H1 (cell line): ENCODE data around the gene U2AF1L4. TPM values are rescaled to one million over a fixed set of nuclear protein-coding genes. Genes with fewer than 3 reads are reported as not detected.
A peak's percentile ranks its signal among the peaks of the same experiment; 100 is the strongest.

Experiments used
- CTCF ChIA-PET: fragments of 300-600 bp; sonication (Branson Sonifier 250); formaldehyde crosslinking; loops from one replicate; lab custom pipeline; 2021; ENCODE audit not compliant: partially characterized antibody; lab: Charles Lee
- POLR2A ChIA-PET: fragments of 300-600 bp; sonication (Branson Sonifier 250); formaldehyde crosslinking; loops from one replicate; lab custom pipeline; 2021; ENCODE audit warnings: inconsistent platforms; ENCODE audit not compliant: partially characterized antibody; lab: Charles Lee
- DNase-seq, 2 experiments: peaks; one replicate each; pipeline versions ENCODE4 v3.0.0 to v3.0.0-alpha.2; 2010 to 2022; ENCODE audit warnings: low spot score in 2 of 2, low read depth in 1 of 2, mixed read lengths in 1 of 2
- FAIRE-seq: peaks from 2 replicates; lab custom pipeline; 2011; peaks lifted over from hg19 to GRCh38; lab: Jason Lieb, UNC
- H2AFZ ChIP-seq: 2 replicates; pipeline ENCODE4 v1.8.1; 2012; ENCODE audit warnings: low read length, inconsistent platforms
- H2AK5ac ChIP-seq: 2 replicates; pipeline ENCODE4 v1.6.1; 2013; ENCODE audit warnings: low read depth, low read length
- H2BK120ac ChIP-seq: replicated peaks from 2 replicates; pipeline ENCODE3; 2013; ENCODE audit warnings: low read depth, low read length, inconsistent platforms
- H2BK12ac ChIP-seq: 2 replicates; pipeline ENCODE4 v1.6.1; 2013; ENCODE audit warnings: low read depth, low read length
- H2BK15ac ChIP-seq: 2 replicates; pipeline ENCODE4 v1.6.1; 2013; ENCODE audit warnings: low read length
- H2BK20ac ChIP-seq: 2 replicates; pipeline ENCODE4 v1.6.1; 2013; ENCODE audit warnings: low read length
- H2BK5ac ChIP-seq: 2 replicates; pipeline ENCODE4 v1.6.1; 2013; ENCODE audit warnings: low read depth, low read length
- H3K14ac ChIP-seq: 2 replicates; pipeline ENCODE4 v1.6.1; 2013; ENCODE audit warnings: inconsistent platforms; ENCODE audit not compliant: insufficient read length
- H3K18ac ChIP-seq: 2 replicates; pipeline ENCODE4 v1.6.1; 2013; ENCODE audit warnings: low read length; ENCODE audit errors: extremely low read depth
- H3K23ac ChIP-seq: 2 replicates; pipeline ENCODE4 v1.6.1; 2013; ENCODE audit warnings: inconsistent platforms; ENCODE audit not compliant: insufficient read length
- H3K23me2 ChIP-seq: 2 replicates; pipeline ENCODE4 v1.6.1; 2013; ENCODE audit warnings: low read depth, low read length
- H3K27ac ChIP-seq: 2 replicates; pipeline ENCODE4 v1.6.1; 2011; ENCODE audit warnings: low read depth, low read length, inconsistent platforms
- H3K27me3 ChIP-seq, 4 experiments: replicated peaks in 1 of 4; 1 replicate in 1 of 4; 2 replicates in 3 of 4; pipeline versions ENCODE4 v1.6.1 to v1.8.1; 2011 to 2013; ENCODE audit warnings: low read length in 3 of 4, mild to moderate bottlenecking in 3 of 4, inconsistent platforms in 2 of 4, mixed read lengths in 2 of 4, moderate library complexity in 1 of 4; ENCODE audit not compliant: control insufficient read depth in 3 of 4, insufficient read depth in 3 of 4; ENCODE audit errors: extremely low read depth in 1 of 4
- H3K36me3 ChIP-seq, 4 experiments: 2 replicates each; pipeline versions ENCODE4 v1.6.1 to v1.8.1; 2011 to 2013; ENCODE audit warnings: mild to moderate bottlenecking in 4 of 4, low read length in 3 of 4, moderate library complexity in 2 of 4, control low read depth in 1 of 4, inconsistent platforms in 1 of 4; ENCODE audit not compliant: insufficient read depth in 4 of 4, control insufficient read depth in 2 of 4
- H3K4ac ChIP-seq: replicated peaks from 2 replicates; pipeline ENCODE3; 2013; ENCODE audit warnings: low read length, low read depth, mixed read lengths, inconsistent platforms; ENCODE audit not compliant: insufficient read length
- H3K4me1 ChIP-seq, 4 experiments: replicated peaks in 1 of 4; 1 replicate in 1 of 4; 2 replicates in 3 of 4; pipeline versions ENCODE4 v1.6.1 to v1.8.1; 2011 to 2013; ENCODE audit warnings: low read length in 3 of 4, inconsistent platforms in 2 of 4, mixed read lengths in 1 of 4; ENCODE audit not compliant: insufficient read depth in 4 of 4, control insufficient read depth in 3 of 4
- H3K4me2 ChIP-seq, 2 experiments: 2 replicates each; pipeline versions ENCODE4 v1.6.1 to v1.8.1; 2011 to 2013; ENCODE audit warnings: low read depth in 2 of 2, low read length in 2 of 2, control low read depth in 1 of 2, inconsistent platforms in 1 of 2, mild to moderate bottlenecking in 1 of 2; ENCODE audit not compliant: insufficient read depth in 1 of 2
- H3K4me3 ChIP-seq, 4 experiments: fragments of 200-600, 300-600 bp in 1 of 4; sonication (generic), shearing (Covaris generic), sonication (Bioruptor Twin) in 1 of 4; 2 replicates each; pipeline versions ENCODE4 v1.5.1 to v1.8.1; 2011 to 2016; ENCODE audit warnings: low read length in 4 of 4, low read depth in 3 of 4, control low read depth in 2 of 4, inconsistent platforms in 2 of 4, mild to moderate bottlenecking in 2 of 4, mixed read lengths in 1 of 4, moderate library complexity in 1 of 4; ENCODE audit not compliant: insufficient read depth in 2 of 4; ENCODE audit errors: extremely low read depth in 1 of 4
- H3K56ac ChIP-seq: replicated peaks from 2 replicates; pipeline ENCODE3; 2013; ENCODE audit warnings: low read depth, mild to moderate bottlenecking, mixed read lengths, low read length, inconsistent platforms; ENCODE audit not compliant: insufficient read length
- H3K79me1 ChIP-seq: 2 replicates; pipeline ENCODE4 v1.6.1; 2013; ENCODE audit warnings: low read depth, low read length, control low read depth
- H3K79me2 ChIP-seq, 2 experiments: 2 replicates each; pipeline versions ENCODE4 v1.6.1 to v1.8.1; 2012 to 2013; ENCODE audit warnings: low read length in 2 of 2, mild to moderate bottlenecking in 2 of 2, inconsistent platforms in 1 of 2; ENCODE audit not compliant: insufficient read depth in 2 of 2, control insufficient read depth in 1 of 2
- H3K9ac ChIP-seq, 4 experiments: replicated peaks in 1 of 4; 1 replicate in 1 of 4; 2 replicates in 3 of 4; pipeline versions ENCODE4 v1.6.1 to v1.8.1; 2011 to 2013; ENCODE audit warnings: low read depth in 3 of 4, low read length in 3 of 4, control low read depth in 2 of 4, mild to moderate bottlenecking in 2 of 4, moderate library complexity in 2 of 4, inconsistent platforms in 1 of 4; ENCODE audit errors: extremely low read depth in 1 of 4
- H3K9me3 ChIP-seq, 2 experiments: 2 replicates each; pipeline versions ENCODE4 v1.6.1 to v1.8.1; 2012 to 2013; ENCODE audit warnings: mild to moderate bottlenecking in 2 of 2, moderate library complexity in 2 of 2, control low read depth in 1 of 2, inconsistent platforms in 1 of 2, low read depth in 1 of 2, low read length in 1 of 2, mixed read lengths in 1 of 2; ENCODE audit not compliant: insufficient read depth in 2 of 2
- H4K20me1 ChIP-seq, 2 experiments: replicated peaks in 1 of 2; 2 replicates each; pipeline versions ENCODE3 to v1.8.1; 2011 to 2013; ENCODE audit warnings: inconsistent platforms in 2 of 2, low read length in 2 of 2, mild to moderate bottlenecking in 1 of 2; ENCODE audit not compliant: insufficient read depth in 2 of 2, control insufficient read depth in 1 of 2
- H4K5ac ChIP-seq: 2 replicates; pipeline ENCODE4 v1.6.1; 2013; ENCODE audit warnings: low read length, low read depth, mixed read lengths, inconsistent platforms; ENCODE audit not compliant: insufficient read length
- H4K8ac ChIP-seq: 2 replicates; pipeline ENCODE4 v1.8.0; 2013; ENCODE audit warnings: mild to moderate bottlenecking, moderate library complexity, low read length, inconsistent platforms; ENCODE audit not compliant: insufficient read depth; ENCODE audit errors: extremely low read depth
- H4K91ac ChIP-seq: replicated peaks from 2 replicates; pipeline ENCODE3; 2013; ENCODE audit warnings: low read length, mixed read lengths, inconsistent platforms; ENCODE audit not compliant: insufficient read length
- E2F6 ChIP-seq: IDR thresholded peaks from 2 replicates; pipeline ENCODE4 v1.6.1; 2012; ENCODE audit warnings: inconsistent platforms
- EGR1 ChIP-seq: IDR thresholded peaks from 2 replicates; pipeline ENCODE4 v1.6.1; 2011; ENCODE audit warnings: low read depth, low read length, borderline replicate concordance
- HDAC6 ChIP-seq: IDR thresholded peaks from one replicate; pipeline ENCODE4 v1.7.1; 2012; ENCODE audit warnings: low read depth, mild to moderate bottlenecking, inconsistent platforms, low read length, moderate library complexity
- JUN ChIP-seq: IDR thresholded peaks from 2 replicates; pipeline ENCODE4 v1.6.1; 2011; ENCODE audit warnings: low read depth, mild to moderate bottlenecking, improper control_type of control experiment, low read length
- JUND ChIP-seq: IDR thresholded peaks from 2 replicates; pipeline ENCODE4 v1.6.1; 2011; ENCODE audit warnings: mild to moderate bottlenecking, improper control_type of control experiment, low read length
- KDM5A ChIP-seq: fragments of 200-600 bp; IDR thresholded peaks from 2 replicates; pipeline ENCODE4 v1.7.1; 2012; ENCODE audit warnings: mild to moderate bottlenecking, low read length, inconsistent platforms, mixed read lengths
- MAX ChIP-seq: IDR thresholded peaks from 2 replicates; pipeline ENCODE4 v1.6.1; 2012; ENCODE audit warnings: inconsistent platforms
- POU5F1 ChIP-seq: IDR thresholded peaks from 2 replicates; pipeline ENCODE4 v1.6.1; 2011; ENCODE audit warnings: low read depth, mild to moderate bottlenecking, low read length, moderate library complexity
- SAP30 ChIP-seq: fragments of 300-600 bp; sonication (generic); IDR thresholded peaks from 2 replicates; pipeline ENCODE4 v1.7.1; 2012; ENCODE audit warnings: low read length, moderate library complexity, mild to moderate bottlenecking, inconsistent platforms; ENCODE audit not compliant: insufficient read depth, insufficient replicate concordance
- USF2 ChIP-seq: IDR thresholded peaks from 2 replicates; pipeline ENCODE4 v1.6.1; 2011; ENCODE audit warnings: low read length, improper control_type of control experiment
- ZNF274 ChIP-seq: IDR thresholded peaks from 2 replicates; pipeline ENCODE4 v1.7.0; 2012; ENCODE audit warnings: low read length, borderline replicate concordance; ENCODE audit errors: extremely low read depth
- WGBS, 2 experiments: shearing (Covaris generic) in 1 of 2; methylation state at CpG; one replicate each; pipeline versions ENCODE4 v1.1.6 to v1.1.7; 2013 to 2015; ENCODE audit warnings: low lambda C conversion rate in 2 of 2, mixed read lengths in 2 of 2, inconsistent platforms in 1 of 2, low coverage in 1 of 2, missing lambda C conversion rate in 1 of 2; ENCODE audit not compliant: insufficient replicate concordance in 2 of 2, insufficient coverage in 1 of 2, insufficient read length in 1 of 2; ENCODE audit errors: extremely low coverage in 1 of 2, missing lambda C conversion rate in 1 of 2; 5-methylcytosine and 5-hydroxymethylcytosine counted together
- polyA plus RNA-seq, 7 experiments: library from polyadenylated mRNA; depleted of rRNA in 3 of 7; stranded (reverse) in 5 of 7; unstranded in 2 of 7; fragments of >200 nt in 5 of 7; fragments of 200-250 nt in 2 of 7; gene quantifications; 1 replicate in 5 of 7; 2 replicates in 1 of 7; 4 replicates in 1 of 7; pipeline versions ENCODE4 v1.2.1 to v1.2.3, GENCODE V29; 2011 to 2013; ENCODE audit warnings: missing spikeins in 2 of 7, mixed read lengths in 2 of 7
- total RNA-seq: library from RNA; stranded (reverse); fragmentation: NEBNext Ultra II Directional; extraction: Animal tissue kit (Norgen Biotek cat#: 25700); gene quantifications from 2 replicates; pipeline ENCODE4 v1.2.1, GENCODE V29; 2021

The U2AF1L4 gene
- total and polyA plus RNA-seq, 2 of the 8 experiments (the other 6 are each of a cell fraction or from before 2014, with no cell fraction given), result 15.1 to 32.7 TPM

- H2BK15ac ChIP-seq, result no peak overlapping the region
- H3K14ac ChIP-seq, result no peak overlapping the region
- H2BK120ac ChIP-seq, result no peak overlapping the region
- H3K23ac ChIP-seq, result no peak overlapping the region
- DNase-seq (no peak), FAIRE-seq (no peak)
- no peak overlapping the region for H3K56ac ChIP-seq
- H3K18ac ChIP-seq, result no peak overlapping the region
- no peak overlapping the region; a peak in 2 of 4 replicates for H3K4me2 ChIP-seq
- no peak overlapping the region for H4K8ac ChIP-seq
- H3K27ac ChIP-seq, result no peak overlapping the region
- no peaks in the 10 kb centered on the region for H3K9me3 ChIP-seq
- peaks cover 0 to 32% (median 16%) of the 10 kb centered on the region in 4 experiments; a peak in 6 of 7 replicates for H3K4me1 ChIP-seq
- no peak overlapping the region for H2BK20ac ChIP-seq
- POLR2A ChIA-PET, result interaction anchor here (0.9 to 4.9 kb wide), 10 partner anchors 11 to 101 kb away, joined by 3 to 28 read pairs (median 4); partner anchors contain the start of genes HAUS5, PRODH2 and ZBTB32
- no peak overlapping the region for H3K9ac ChIP-seq
- H4K20me1 ChIP-seq, result peaks cover 6 to 8% of the 10 kb centered on the region in 2 experiments
- no peaks in the 10 kb centered on the region for H3K36me3 ChIP-seq
- no peak overlapping the region for H4K5ac ChIP-seq
- CTCF ChIA-PET, result interaction anchor here (0.6 to 6.6 kb wide), 12 partner anchors 11 to 253 kb away, joined by 3 to 105 read pairs (median 3); partner anchors contain the start of gene ZBTB32
- H2AK5ac ChIP-seq, result 0 out of 2 replicates have a peak overlapping the region, but pooled peaks have one; percentile 7
- H3K4ac ChIP-seq, result no peak overlapping the region
- no peak overlapping the region for H4K91ac ChIP-seq
- H3K79me2 ChIP-seq, result peaks cover 0 to 7% of the 10 kb centered on the region in 2 experiments; a peak in 3 of 4 replicates
- H3K27me3 ChIP-seq, result no peaks in the 10 kb centered on the region
- H3K4me3 ChIP-seq, result no peak overlapping the region
- WGBS, 2 experiments, result 87% methylated on average over 12 of the region's 12 CpGs; no CpG with 5 or more reads in 1 of the 2 experiments
- H2BK5ac ChIP-seq, result no peak overlapping the region
- peaks cover 3% of the 10 kb centered on the region; the same call in 1 of the 2 replicates for H3K79me1 ChIP-seq
- peaks cover 13% of the 10 kb centered on the region for H3K23me2 ChIP-seq
- TF ChIP-seq E2F6 (no peak), KDM5A (no peak), USF2 (no peak), JUN (no peak), EGR1 (no peak), POU5F1 (no peak), MAX (no peak), SAP30 (no peak), JUND (no peak), HDAC6 (no peak), ZNF274 (no peak)
- no peak overlapping the region for H2BK12ac ChIP-seq
- no peak overlapping the region for H2AFZ ChIP-seq
Measured at GRCh38 chr19:35713904-35714495, 31.2 kb downstream of the U2AF1L4 start.
